DMS53 treated with DMSO at 0.1 percent for 48 hours (cell line): Measurements from ENCODE around the gene C14orf119.

Experiments used
- DNase-seq: peaks from one replicate; lab custom pipeline; 2025; ENCODE audit not compliant: unreplicated experiment; lab: John Stamatoyannopoulos, UW

Gene C14orf119

DNA sequence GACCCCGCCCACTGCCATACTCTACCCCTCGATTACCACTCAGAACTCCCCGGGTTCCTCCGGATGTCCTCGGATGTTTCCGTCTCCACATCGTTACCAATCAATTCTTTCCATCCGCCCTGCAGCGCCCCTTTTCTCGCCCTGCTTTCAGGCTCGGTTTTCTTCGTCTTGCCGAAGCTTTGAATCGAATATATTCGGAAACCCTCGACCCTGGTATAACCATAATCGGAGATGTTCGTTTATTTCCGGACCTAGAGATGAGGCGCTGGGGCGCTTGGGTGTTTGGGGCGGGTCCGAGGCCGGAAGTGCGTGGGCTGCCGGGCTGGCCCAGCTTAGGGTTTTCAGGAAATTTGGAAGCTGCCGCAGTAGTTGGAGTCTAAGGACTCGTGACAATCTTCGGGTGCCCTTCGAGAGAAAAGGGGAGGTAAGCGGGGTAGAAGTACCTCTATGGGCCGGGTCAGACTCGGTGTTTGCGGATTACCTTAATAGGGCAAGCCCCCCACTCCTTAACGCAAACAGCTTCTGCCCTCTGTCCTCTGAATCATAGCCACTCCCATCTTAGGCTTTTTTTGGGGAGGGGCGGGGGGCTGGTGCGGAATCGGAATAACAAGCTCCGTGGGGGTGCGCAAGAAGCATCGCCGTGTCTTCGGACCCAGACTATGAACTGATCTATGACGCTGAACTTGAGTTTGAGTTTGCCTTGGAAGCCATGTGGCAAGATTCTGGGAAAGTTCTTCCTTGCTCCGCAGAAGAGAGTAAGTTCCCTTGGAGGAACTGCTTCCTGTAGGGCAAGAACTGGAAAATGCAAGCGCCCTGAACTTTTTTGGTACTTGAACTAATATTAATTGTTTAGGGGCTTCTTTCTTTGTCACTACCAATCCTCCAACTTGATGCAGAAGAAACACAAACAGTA, at the start of gene C14orf119:
Gene C14orf119, plus strand, starts transcription at position 310 of the 913 bp plus-strand sequence. CDS start 2,154 bp downstream, outside the sequence.
- no peak for DNase-seq

DNA sequence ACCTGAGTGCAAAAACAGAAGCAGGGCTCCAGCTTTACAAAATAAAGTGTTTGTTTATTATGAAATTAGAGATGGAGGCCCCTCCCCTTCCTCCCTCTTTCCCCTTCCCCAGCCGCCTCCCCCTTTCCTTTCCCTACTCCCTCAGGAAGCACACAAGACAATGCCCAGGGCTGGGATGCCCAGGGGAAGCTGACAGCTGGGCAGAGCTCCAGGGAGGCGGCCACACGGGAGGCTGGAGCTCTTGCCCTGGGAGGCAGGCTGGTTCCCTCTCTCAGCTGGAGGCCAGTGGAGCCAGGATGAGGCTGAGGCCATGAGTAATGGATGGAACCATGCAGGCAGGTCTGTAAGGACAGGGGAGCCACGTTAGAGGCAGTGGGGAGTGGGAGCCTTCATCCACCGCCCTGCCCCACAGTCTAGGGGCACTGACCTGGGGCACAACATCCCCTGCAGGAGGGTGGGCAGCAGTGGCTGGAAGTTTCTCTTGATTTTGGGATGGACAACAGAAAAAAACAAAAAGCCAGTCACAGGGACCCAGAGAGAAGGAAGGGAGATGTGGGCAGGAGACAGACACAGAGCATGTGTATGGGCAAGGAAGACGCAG, 48.2 kb upstream of the C14orf119 start:
- DNase-seq = no peak

- DNase-seq = no peak
Observed at GRCh38 chr14:23047751-23048693, 47.3 kb upstream of the C14orf119 start.

DNA sequence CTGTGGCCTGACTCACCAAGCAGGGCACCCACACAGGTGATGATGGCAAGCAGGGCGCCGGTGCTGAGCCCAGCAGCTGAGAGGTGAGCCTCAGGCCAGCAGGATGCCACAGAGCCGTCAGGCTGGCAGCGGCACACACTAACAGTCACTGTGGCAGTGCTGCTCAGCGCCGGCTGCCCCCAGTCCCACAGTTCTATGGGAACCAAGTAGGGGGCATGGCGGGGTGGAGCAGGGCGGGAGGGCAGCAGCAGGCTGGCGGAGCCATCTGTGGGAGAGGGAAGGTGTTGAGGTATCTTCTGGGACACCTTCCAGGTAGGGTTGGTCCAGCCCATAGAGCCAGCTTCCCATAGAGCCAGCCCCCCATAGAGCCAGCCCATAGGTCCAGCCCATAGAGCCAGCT, 46.3 kb upstream of the C14orf119 start:
- no peak for DNase-seq

- DNase-seq = no peak
Observed at GRCh38 chr14:23051141-23052057, 43.9 kb upstream of the C14orf119 start.

- no peak for DNase-seq
Observed at GRCh38 chr14:23052182-23052623, 43.1 kb upstream of the C14orf119 start.

GRCh38 chr14:23052671-23053070, 42.6 kb upstream of the C14orf119 start:
- no peak for DNase-seq

GRCh38 chr14:23053426-23053825, 41.9 kb upstream of the C14orf119 start:
- DNase-seq = no peak

DNA sequence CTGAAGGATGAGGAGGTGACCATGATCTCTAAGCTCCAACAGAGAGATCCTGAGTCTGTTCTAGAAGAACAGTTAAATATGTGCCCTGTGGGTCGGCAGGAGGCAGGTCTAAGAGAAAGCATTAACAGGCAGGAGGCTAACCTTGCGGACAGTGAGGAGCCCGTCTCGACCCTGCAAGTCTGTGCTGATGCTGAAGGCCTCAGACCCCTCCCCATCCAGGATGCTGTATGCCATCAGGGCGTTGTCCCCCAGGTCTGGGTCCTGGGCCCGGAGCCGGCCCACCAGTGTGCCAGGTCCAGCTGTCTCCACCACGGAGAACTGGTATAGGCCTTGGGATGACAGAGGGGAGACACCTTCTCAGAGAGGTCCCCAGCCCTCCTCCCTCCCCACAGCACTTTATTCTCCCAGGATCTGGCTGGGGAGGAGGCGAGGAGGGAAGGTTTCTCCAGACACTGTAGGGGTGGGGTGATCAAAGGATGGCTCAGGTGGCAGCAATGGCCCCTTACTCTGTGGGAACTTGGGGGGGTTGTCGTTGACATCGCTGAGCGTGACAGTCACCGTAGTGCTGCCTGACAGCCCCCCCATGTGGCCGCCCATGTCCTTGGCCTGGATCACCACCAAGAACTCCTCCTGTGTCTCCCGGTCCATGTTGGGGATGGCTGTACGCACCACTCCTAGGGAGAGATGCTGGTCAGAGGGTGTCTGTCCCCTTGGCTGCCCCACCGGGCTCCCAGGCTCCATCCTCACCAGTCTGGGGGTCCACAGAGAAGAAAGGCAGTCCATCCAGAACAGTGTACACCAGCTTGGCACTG, 41.1 kb upstream of the C14orf119 start:
- no peak for DNase-seq

- DNase-seq = no peak
Observed at GRCh38 chr14:23055147-23055550, 40.2 kb upstream of the C14orf119 start.

- DNase-seq = no peak
Observed at GRCh38 chr14:23055621-23056144, 39.6 kb upstream of the C14orf119 start.

DNA sequence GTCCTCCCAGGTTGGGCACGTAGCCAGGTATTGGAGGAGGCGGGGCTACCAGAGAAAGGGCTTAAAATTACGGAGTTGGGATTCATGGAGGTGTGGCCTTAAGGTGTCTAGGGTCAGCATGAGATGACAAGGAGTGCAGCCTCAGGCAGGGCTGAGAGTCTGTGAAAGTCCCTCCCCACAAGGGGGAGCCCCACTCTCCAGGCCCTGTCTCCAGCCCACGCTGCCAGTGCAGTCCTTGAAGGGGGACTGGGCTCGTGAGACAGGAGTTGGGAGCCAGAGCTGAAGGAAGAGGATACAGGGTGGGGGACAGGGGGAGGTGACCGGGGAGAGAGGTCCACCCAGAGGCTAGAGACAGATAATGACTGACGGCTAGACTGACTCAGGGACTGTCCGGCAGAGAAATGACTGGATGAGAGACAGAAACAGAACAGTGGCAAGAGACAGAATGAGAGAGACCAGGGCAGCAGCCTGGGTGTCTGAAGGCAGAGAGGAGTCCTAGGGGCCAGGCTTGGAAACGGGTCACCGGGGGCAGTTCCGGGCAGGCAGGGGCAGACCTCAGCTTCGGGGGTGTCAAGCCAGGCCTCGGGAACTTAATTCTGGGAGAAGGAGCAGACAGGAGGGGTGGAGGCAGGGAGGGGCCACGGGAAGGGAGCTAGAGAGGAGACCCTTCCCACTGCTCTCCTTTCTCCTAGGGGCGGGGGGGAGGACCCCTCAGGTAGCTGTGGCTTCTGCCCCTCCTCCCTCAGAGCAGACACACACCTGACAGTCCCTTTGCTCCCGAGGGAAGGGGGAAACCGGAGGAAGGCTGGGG, 39.0 kb upstream of the C14orf119 start:
- DNase-seq = no peak

- DNase-seq = no peak
Observed at GRCh38 chr14:23056956-23057756, 38.1 kb upstream of the C14orf119 start, which contains the start of gene CDH24. Gene CDH24 (minus strand): TSS chr14:23057520. CDS start chr14:23055733, 1,787 bp downstream.

GRCh38 chr14:23057757-23058653, 37.3 kb upstream of the C14orf119 start:
- no peak for DNase-seq

DNA sequence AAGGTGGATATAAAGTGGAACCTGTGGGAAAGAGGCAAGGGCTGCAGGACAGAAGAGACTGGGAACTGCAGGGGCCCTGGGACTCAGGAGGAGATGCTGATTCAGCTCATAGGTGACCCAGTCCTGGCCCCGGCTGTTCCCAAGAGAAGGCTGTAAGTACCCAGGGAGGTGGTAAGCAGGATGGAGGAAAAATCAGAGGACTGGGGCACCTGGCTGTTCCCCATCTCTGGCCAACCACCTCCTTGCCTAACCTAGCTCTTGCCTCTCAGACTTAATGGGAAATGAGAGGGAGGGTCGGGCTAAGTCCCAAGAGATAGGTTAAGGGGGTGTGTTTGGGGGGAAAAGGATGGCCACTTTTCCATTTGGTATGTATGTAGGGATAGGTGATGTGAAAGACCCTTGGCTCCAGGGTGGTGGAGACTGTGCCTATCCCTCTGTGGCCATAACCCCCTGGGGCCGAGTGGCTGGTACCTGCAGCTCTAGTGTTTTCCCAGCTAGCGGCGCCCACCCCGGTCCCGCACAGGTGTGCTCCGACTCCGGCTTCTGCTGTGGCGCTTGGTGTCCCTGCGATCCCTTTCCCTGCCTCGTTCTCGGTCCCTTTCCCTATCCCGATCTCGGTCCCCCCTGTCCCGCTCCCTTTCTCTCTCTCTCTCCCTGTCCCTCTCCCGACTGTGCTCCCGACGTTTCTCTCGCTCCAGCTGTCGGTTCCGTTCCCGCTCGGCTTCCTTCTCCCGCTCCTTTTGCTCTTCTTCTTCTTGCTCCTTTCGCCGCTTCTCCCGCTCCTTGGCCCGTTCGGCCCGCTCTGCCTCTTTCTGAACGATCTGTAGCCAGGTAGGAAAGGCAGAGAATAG, 36.4 kb upstream of the C14orf119 start:
- no peak for DNase-seq
